Stimulated activated CD4-positive, alpha-beta T cell treated with anti-CD3 and anti-CD28 coated beads, Interleukin-1b, Interleukin-23, amount 100 ng/mL, for 1 hour (primary cell): Measurements from ENCODE around the gene ILF2.
"Not testable (repeated sequence)": the region's sequence is repeated elsewhere in the genome, so short reads cannot be mapped to it uniquely, and the experiment has no call there.

Experiments used
- DNase-seq, 2 donors: peaks; one replicate each; pipeline ENCODE4 v3.0.0-alpha.2; 2020; ENCODE audit warnings: low read depth in 2 of 2

Gene ILF2

DNA sequence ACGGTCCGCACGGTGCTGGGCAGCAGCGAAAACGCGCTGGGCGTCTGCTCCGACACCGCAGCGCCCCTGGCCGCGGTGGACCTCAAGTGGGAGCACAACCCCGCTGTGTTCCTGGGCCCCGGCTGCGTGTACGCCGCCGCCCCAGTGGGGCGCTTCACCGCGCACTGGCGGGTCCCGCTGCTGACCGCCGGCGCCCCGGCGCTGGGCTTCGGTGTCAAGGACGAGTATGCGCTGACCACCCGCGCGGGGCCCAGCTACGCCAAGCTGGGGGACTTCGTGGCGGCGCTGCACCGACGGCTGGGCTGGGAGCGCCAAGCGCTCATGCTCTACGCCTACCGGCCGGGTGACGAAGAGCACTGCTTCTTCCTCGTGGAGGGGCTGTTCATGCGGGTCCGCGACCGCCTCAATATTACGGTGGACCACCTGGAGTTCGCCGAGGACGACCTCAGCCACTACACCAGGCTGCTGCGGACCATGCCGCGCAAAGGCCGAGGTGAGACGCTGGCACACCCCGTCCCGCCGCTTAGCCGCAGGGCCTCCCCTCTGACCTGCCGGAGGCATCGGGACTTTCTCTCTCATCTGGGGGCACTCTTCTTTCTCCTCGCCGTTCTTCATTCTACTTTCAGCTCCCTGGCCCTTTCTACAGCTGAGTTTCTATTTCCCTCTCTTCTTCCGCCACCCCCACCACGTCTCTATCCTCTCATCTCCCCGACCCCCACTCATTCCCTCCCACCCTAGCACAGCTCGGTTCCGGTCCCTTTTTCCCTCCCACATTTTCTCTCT is 8.7 kb upstream of the ILF2 start:
- no peak for DNase-seq

DNA sequence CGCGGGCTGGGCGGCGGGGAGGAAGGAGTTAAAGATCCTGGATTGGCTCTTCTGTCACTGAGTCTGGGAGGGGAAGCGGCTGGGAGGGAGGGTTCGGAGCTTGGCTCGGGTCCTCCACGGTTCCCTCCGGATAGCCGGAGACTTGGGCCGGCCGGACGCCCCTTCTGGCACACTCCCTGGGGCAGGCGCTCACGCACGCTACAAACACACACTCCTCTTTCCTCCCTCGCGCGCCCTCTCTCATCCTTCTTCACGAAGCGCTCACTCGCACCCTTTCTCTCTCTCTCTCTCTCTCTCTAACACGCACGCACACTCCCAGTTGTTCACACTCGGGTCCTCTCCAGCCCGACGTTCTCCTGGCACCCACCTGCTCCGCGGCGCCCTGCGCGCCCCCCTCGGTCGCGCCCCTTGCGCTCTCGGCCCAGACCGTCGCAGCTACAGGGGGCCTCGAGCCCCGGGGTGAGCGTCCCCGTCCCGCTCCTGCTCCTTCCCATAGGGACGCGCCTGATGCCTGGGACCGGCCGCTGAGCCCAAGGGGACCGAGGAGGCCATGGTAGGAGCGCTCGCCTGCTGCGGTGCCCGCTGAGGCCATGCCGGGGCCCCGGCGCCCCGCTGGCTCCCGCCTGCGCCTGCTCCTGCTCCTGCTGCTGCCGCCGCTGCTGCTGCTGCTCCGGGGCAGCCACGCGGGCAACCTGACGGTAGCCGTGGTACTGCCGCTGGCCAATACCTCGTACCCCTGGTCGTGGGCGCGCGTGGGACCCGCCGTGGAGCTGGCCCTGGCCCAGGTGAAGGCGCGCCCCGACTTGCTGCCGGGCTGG is 7.9 kb upstream of the ILF2 start, which contains the start of gene NPR1:
TSS of gene NPR1 (plus strand) at position 170 of the 818 bp plus-strand sequence. CDS start at position 591, 421 bp downstream.
- no peak for DNase-seq

DNA sequence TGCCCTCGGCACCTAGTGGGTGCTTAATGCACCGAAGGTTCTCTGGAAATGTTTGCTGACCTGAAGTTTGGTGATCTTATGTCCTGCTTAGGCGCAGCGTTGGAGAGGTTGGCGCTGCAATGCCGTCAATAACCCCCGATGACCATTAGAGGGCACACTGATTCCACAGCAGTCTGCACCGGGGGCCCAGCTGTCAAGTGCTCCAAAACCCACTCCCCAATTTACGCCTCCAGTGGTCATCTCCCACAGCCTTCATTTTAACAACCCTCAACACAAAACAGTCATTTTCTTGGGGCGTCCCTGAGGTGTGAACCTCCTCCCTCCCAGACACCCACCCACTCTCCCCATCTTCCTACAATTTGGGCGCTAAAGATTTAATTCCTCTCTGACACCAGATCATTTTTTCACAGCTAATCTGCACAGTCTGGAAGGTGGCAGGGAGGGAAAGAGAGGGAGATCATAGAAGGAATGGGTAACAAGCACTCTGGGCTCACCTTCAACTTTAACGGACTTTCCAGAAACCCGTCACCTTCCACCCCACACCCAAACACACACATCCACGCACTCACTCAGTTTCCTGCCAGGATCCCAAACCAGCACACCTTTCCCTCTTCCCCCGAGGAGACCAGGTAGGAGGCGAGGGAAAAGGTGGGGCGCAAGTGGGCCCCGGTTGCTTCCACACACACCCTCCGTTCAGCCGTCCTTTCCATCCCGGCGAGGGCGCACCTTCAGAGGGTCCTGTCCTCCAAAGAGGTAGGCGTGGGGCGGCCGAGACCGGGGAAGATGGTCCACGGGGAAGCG is 7.1 kb upstream of the ILF2 start:
- no peak for DNase-seq

DNA sequence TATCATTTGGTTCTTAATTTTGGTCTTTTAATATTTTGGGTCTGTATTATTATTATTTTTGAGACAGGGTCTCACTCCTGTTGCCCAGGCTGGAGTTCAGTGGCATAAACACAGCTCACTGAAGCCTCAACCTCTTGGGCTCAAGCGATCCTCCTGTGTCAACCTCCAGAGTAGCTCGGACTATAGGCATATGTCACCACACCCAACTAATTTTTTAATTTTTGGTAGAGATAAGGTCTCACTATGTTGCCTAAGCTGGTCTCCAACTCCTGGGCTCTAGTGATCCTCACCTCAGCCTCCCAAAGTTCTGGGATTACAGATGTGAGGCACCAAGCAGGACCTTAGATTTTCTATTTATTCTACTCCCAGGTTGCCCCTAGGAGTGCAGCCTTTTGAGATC is 2.7 kb upstream of the ILF2 start:
- no peak for DNase-seq

DNA sequence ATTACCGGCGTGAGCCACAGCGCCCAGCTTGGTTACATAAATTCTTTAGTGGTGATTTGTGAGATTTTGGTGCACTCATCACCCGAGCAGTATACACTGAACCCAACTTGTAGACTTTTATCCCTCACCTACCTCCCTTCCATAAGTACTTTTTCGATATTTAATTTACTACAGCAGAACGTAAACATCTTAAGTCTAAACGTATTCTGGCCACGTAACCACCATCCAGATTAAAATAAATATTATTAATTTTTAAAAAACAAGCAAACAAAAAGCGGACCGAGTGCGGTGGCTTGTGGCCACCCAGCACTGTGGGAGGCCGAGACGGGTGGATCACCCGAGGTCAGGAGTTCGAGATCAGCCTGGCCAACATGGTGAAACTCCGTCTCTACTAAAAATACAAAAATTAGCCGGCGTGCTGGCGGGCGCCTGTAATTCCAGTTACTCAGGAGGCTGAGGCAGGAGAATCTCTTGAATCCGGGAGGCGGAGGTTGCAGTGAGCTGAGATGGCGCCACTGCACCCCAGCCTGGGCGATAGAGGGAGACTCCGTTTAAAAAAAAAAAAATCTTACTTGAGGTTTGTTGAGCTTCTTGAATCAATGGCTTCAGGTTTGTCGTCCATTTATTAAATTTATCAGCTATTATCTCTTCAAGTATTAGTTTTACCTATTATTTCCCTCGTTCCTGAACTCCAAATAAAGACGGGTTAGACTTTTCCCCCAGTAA is 998 bp upstream of the ILF2 start:
- DNase-seq, result not testable (repeated sequence)

DNA sequence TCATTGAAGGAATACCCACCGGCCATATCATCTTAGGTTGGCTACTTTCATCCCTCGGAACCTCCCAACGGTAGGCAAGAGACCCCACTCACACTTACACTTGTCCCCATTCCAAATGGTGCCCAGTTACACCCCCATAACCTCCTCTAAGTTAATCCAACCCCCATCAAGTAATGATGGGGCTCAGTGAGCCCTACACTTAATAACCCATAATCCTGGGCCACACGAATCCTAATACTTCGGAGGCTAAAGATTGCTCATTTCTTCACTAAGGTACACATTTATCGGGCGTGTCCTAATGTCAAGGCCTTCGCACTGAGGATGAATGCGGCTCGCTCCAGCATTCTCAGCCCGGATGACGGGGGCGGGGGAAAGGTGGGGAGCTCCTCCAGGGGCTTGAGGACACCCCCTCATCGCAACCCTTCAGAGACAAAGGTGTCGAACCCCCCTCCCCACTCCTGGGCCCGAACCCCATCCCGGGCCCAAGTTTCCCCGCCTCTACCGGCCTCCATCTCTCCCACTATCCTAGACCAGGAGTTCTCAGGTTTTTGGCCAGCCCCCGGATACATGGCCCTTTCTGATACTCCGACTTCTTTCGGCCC is 435 bp downstream of the ILF2 start:
- DNase-seq, result no peak

DNA sequence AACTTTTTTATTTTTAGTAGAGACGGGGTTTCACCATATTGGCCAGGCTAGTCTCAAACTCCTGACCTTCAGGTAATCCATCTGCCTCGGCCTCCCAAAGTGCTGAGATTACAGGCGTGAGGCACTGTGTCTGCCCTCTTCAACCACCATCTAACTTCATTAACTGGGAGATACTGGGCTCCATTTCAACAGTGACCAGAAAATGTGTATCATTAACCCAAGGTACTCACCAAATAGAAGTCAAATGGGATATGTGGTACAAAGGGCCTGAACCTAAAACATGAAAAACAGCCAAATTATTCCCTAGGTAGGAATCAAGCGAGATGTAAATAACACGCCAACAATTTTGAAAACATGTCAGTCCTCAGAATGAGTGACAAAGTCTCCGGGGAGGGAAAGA is 1.2 kb downstream of the ILF2 start:
- no peak for DNase-seq

DNA sequence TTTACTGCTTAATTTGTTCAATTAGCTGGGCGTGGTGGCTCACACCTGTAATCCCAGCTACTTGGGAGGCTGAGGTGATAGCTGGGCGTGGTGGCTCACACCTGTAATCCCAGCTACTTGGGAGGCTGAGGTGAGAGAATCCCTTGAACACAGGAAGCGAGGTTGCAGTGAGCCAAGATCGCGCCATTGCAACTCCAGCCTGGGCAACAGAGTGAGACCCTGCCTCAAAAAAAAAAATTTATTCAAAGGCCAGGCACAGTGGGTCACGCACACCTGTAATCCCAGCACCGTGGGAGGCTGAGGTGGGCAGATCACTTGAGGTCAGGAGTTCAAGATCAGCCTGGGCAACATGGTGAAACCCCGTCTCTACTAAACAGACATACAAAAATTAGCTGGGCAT is 2.1 kb downstream of the ILF2 start:
- not testable (repeated sequence) for DNase-seq

DNA sequence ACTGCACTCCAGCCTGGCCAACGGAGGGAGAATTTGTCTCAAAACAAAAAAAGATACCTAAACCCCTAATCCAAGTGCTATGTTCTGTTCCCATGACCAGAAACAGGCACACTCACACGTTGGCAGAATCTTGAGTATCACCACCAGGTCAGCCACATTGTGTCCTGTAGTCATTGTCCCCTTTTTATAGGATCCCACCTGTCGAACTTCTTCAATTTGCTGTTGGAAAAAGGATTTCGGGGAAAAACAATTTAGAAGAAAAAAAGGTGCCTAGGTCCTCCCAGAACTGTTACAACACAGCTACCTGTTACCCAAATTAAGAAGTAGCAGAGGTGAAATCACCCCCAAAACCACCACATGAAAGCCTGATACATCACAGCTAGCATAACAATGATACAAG is 3.4 kb downstream of the ILF2 start:
- no peak for DNase-seq

DNA sequence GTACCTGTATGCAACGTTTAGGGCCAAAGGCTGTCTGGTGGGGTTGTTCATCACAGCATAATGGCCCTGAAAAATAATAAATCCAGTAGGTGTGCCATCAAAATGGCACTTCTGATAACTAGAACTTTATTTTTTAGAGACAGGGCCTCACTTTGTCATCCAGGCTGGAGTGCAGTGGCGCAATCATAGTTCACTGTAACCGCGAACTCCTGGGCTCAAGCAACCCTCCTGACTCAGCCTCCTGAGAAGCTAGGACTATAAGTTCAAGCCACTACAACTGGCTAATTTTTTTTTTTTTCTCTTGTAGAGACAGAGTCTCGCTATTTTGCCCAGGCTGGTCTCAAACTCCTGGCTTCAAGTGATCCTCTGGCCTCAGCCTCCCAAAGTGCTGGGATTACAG is 7.6 kb downstream of the ILF2 start:
- DNase-seq, result no peak

DNA sequence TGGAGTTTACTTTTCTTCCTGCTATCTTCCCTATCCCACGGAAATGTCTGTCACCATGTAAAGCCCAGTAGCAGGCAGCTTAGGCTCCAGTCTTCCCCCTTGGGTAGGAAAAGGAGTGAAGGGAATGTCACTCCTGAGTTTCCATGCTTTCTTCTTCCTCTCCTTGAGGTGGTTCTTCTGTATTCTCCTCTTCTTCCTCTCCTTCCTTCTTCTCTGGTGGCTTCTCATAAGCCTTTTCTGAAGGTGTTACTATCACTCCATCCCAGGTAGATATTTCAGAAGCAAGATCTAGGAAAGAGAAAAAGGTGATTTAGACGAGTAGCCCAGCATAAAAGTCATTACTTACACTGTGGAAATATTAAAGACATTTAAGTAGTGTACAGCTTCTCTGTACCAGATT is 8.5 kb downstream of the ILF2 start:
- no peak for DNase-seq

DNA sequence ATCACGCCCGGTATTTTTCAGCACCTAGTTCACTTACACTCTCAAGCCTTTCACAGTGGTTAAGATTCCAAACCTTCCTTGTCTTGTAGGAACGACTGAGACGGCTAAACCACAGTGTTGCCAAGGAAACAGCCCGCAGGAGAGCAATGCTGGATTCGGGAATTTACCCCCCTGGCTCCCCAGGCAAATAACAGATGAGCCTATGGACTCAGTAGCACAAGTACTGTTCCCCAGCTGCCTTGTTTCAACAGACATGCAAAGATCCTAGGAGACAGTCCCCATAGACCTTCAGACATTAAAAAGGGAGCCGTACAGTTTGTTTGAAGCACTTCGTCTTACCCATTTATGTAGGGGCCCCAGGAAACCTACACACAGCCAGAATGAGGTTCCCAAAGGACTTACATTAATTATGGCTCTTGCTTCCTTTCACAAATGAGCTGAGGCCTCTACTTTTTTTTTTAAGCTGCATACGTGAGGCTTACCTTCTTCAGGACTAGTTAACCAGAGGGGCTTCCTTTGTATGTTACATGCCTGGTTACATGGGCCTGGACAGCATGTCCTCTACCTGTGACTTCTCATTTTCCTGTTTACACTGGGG is 9.6 kb downstream of the ILF2 start:
- DNase-seq, result no peak

DNA sequence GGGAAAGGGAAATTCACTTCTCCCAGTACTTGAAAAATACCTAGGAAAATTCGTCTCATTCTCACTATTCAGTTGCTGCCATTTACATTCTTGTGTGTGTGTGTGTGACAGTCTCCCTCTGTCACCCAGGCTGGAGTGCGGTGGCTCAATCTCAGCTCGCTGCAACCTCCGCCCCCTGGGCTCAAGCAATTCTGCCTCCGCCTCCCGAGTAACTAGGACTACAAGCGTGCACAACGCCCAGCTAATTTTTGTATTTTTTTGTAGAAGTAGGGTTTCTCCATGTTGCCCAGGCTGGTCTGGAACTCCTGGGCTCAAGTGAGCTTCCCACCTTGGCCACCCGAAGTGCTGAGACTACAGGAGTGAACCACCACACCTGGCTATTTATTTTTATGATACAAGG is 11.1 kb downstream of the ILF2 start:
- DNase-seq, result no peak

DNA sequence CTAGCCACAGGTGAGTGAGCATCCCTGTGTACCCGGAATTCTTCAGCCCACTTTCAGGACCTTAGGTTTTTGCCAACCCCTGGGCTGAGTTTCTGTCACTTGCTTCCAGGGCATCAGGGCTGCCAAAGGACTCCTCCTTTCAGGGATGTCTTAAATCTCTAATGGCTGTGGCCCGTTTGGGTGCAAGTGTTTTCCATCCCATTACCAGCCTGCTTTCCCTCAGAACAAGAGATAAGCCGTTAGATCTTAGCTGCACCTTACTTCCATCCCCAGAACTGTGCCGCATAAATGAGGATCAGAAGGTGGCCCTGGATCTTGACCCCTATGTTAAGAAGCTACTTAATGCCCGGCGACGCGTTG is 11.6 kb downstream of the ILF2 start:
- no peak for DNase-seq

DNA sequence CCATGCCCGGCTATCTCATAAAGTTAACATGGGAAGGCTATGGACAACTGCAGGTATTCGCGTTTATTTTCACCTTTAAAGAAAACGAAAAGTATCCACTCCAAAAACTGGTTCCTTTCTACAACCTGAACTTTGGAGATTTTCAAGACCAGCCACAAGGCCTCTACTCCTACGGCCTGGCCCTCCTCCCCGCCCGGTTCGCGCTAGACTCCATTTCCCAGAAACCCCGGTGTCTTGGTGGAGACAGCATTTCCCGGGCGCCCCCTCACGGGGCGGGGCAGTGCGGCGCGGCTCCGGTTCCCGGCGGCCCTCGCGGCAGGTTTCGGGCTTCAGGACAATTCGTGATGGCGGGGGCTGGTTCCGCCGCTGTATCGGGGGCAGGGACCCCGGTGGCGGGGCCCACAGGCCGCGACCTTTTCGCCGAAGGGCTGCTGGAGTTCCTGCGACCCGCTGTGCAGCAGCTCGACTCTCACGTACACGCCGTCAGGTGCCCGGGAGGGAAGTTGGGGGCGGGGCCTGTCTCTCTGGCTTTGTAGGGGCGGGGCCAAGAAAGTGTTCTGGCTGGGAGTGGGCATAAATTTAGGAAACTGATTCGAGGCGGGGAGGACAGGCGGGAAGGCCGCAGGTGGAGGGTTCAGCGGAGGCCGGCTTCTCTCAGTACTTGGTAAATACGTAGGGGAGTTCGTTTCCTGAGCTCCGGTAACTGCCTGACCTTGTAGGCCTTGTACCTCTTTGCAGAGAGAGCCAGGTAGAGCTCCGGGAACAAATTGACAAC is 12.2 kb downstream of the ILF2 start, which contains the start of gene SNAPIN:
TSS of gene SNAPIN (plus strand) at position 304 of the 775 bp plus-strand sequence. CDS start at position 345, 41 bp downstream.
- DNase-seq, result peak; percentile 65 to 84

DNA sequence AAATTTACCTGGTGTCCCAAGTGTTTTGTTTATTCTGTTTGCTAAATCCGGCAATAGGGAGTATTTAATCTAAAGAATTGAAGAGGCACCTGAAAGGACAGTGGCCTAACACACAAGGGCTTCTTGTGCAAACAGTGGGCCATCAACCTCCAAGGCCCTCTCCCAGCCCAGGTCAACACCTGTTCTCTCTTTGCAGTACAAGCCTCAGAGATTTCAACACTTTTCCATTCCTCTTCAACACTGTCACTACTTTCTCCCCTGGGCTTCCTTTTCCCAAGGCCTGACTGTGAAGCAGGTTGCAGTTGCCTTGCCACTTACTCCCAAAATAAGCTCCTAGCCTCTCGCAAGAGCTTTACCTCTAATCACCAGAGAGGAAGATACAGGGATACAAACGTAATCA is 15.5 kb downstream of the ILF2 start:
- DNase-seq, result no peak

DNA sequence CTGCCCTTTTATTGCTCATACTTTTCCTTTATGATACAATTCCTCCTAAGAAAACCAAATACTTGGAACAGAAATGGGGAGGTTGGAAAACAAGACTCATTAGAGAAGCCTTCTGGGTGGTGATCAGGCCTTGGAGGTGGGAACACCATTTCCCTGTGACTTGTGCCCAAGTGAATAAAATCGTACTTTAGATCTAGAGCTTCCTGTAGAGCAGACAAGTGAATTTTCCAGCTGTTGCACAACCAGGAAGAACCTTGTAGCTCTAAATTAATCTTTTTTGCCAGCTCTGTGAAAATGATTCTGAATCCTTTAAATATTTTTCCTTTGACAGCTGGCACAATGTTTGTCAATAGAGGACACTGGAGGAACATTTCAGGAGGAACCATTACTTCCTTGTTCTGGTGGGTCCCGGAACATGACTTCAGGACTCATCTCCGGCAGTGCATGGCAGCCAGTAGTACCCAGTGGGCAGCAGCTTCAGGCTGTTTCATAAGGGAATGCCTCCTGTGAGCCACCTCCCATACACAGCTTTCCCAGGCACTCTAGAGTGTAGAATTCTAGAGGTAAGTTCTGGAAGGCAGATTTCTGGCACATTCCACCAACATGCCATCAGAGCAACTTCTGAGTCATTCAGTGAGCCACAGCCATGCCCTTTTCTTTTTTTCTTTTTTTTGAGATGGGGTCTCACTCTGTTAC is 17.8 kb downstream of the ILF2 start:
- no peak for DNase-seq

DNA sequence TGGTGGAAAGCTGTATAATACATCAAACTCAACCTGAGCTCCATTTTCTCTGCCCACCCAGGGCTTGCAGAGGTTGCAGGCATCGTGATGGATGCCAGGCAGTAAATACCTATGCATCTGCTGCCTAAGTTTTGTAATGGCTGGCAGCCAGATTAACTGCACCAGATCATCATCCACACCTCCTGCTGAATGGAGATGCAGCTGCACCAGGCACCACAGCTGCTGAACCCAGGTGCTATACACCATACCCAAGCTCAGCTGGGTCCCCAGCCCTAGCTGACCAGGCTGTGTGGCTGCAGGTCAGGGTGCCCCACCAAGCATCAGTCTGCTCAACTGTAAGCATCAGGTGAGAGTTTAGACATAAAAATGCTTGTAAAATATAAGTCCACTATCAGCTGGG is 19.0 kb downstream of the ILF2 start:
- no peak for DNase-seq

DNA sequence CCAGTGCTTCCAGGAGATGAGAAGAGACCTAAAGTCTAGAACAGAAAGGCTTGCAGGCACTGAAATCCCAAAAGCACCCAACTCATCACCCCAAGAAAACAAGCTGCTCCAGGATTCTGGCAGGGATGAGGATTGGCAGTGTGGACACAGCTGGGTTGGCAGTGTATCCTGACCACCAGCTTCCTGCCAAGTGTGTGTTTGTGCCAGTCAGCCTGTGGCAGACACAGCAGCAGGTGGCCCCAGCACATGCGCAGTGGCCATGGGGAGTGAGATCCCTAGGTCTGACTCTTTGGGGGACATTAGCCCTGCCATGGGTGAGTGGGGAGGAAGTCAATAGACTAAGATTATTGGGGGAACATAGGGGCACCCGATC is 20.9 kb downstream of the ILF2 start:
- DNase-seq, result no peak
